NK-92 (cell line): Measurements from ENCODE around the gene CDK5R2.
"Not testable (repeated sequence)": the region's sequence is repeated elsewhere in the genome, so short reads cannot be mapped to it uniquely, and the experiment has no call there.

ENCODE experiments used
- DNase-seq: peaks from one replicate; lab custom pipeline; 2025; ENCODE audit not compliant: unreplicated experiment; lab: John Stamatoyannopoulos, UW

The CDK5R2 gene

GRCh38 chr2:218959141-218959731 lies at the start of gene CDK5R2:
CDK5R2 (plus strand) TSS chr2:218959666; CDS start chr2:218959821, 155 bp downstream.
- no peak for DNase-seq

- no peak for DNase-seq
Observed at GRCh38 chr2:218910741-218911140, 48.7 kb upstream of the CDK5R2 start.

- DNase-seq = no peak
Observed at GRCh38 chr2:218920504-218920903, 39.0 kb upstream of the CDK5R2 start.

GRCh38 chr2:218924757-218925156 lies 34.7 kb upstream of the CDK5R2 start:
- no peak for DNase-seq

- DNase-seq = no peak
Observed at GRCh38 chr2:218925434-218925833, 34.0 kb upstream of the CDK5R2 start.

GRCh38 chr2:218927422-218927821 lies 32.0 kb upstream of the CDK5R2 start:
- DNase-seq = no peak

- DNase-seq = no peak
Observed at GRCh38 chr2:218927876-218928275, 31.6 kb upstream of the CDK5R2 start.

- DNase-seq = not testable (repeated sequence)
Observed at GRCh38 chr2:218930488-218930887, 29.0 kb upstream of the CDK5R2 start.

GRCh38 chr2:218931751-218932150 lies 27.7 kb upstream of the CDK5R2 start:
- not testable (repeated sequence) for DNase-seq

GRCh38 chr2:218944759-218945404 lies 14.6 kb upstream of the CDK5R2 start:
- DNase-seq = no peak

GRCh38 chr2:218946621-218947020 lies 12.8 kb upstream of the CDK5R2 start:
- no peak for DNase-seq

GRCh38 chr2:218952160-218952559 lies 7.3 kb upstream of the CDK5R2 start:
- DNase-seq = no peak

GRCh38 chr2:218953366-218953954 lies 6.0 kb upstream of the CDK5R2 start:
- DNase-seq = no peak

GRCh38 chr2:218954541-218955300 lies 4.7 kb upstream of the CDK5R2 start:
- DNase-seq = no peak

GRCh38 chr2:218956039-218956438 lies 3.4 kb upstream of the CDK5R2 start:
- DNase-seq = no peak

GRCh38 chr2:218957671-218958070 lies 1.8 kb upstream of the CDK5R2 start:
- no peak for DNase-seq

- no peak for DNase-seq
Observed at GRCh38 chr2:218958276-218958675, 1.2 kb upstream of the CDK5R2 start.

- no peak for DNase-seq
Observed at GRCh38 chr2:218959761-218960308, 369 bp downstream of the CDK5R2 start.

- no peak for DNase-seq
Observed at GRCh38 chr2:218960309-218961165, 1.1 kb downstream of the CDK5R2 start.

- DNase-seq = no peak
Observed at GRCh38 chr2:218961229-218961628, 1.8 kb downstream of the CDK5R2 start.
